HEK293 (cell line): ENCODE results near the gene FANCC.

ENCODE experiments used
- CTCF ChIA-PET: fragments of 350-600 bp; formaldehyde crosslinking; extraction: SDS; loops from one replicate; lab custom pipeline; 2021; ENCODE audit warnings: antibody characterized with exemption; lab: Yijun Ruan, JAX
- POLR2A ChIA-PET: fragments of 300-600 bp; formaldehyde crosslinking; extraction: SDS; loops from one replicate; lab custom pipeline; 2020; ENCODE audit warnings: antibody characterized with exemption, inconsistent platforms; lab: Yijun Ruan, JAX
- H3K27ac ChIP-seq: fragments of 200-500 bp; sonication (Bioruptor generic); 2 replicates; pipeline ENCODE4 v1.5.1; 2014; ENCODE audit warnings: low read depth, low read length, control low read depth, inconsistent platforms; ENCODE audit errors: extremely low read depth
- H3K36me3 ChIP-seq, 2 experiments: fragments of 200-500 bp in 1 of 2; sonication (Bioruptor generic) in 1 of 2; 1 replicate in 1 of 2; 2 replicates in 1 of 2; pipeline ENCODE4 v1.5.1; 2014 to 2017; ENCODE audit warnings: inconsistent platforms in 2 of 2, low read length in 2 of 2; ENCODE audit not compliant: control insufficient read depth in 2 of 2, insufficient read depth in 1 of 2
- H3K4me1 ChIP-seq: fragments of 200-500 bp; sonication (Bioruptor generic); 2 replicates; pipeline ENCODE4 v1.5.1; 2014; ENCODE audit warnings: mild to moderate bottlenecking, low read length, inconsistent platforms; ENCODE audit not compliant: control insufficient read depth, insufficient read depth
- H3K4me3 ChIP-seq: 2 replicates; pipeline ENCODE4 v1.5.1; 2011; ENCODE audit warnings: low read depth, mild to moderate bottlenecking, control low read depth, low read length, moderate library complexity
- H3K9me3 ChIP-seq: fragments of 200-500 bp; sonication (Bioruptor generic); 2 replicates; pipeline ENCODE4 v1.5.1; 2014; ENCODE audit warnings: low read depth, low read length, inconsistent platforms; ENCODE audit not compliant: control insufficient read depth, insufficient read depth
- HOXC10 ChIP-seq: sonication (generic); formaldehyde crosslinking; IDR thresholded peaks from 2 replicates; pipeline ENCODE4 v1.8.1; 2023; ENCODE audit warnings: mild to moderate bottlenecking, missing genetic modification reagents
- MEIS1 ChIP-seq: sonication (generic); formaldehyde crosslinking; IDR thresholded peaks from 2 replicates; pipeline ENCODE4 v1.8.1; 2022; ENCODE audit warnings: missing genetic modification reagents, mild to moderate bottlenecking, borderline replicate concordance
- SCRT2 ChIP-seq: fragments of 450-650 bp; formaldehyde crosslinking; IDR thresholded peaks from 2 replicates; pipeline ENCODE4 v1.5.1; 2016; ENCODE audit warnings: missing biosample characterization, missing genetic modification characterization
- ZBTB21 ChIP-seq: fragments of 450-650 bp; formaldehyde crosslinking; IDR thresholded peaks from 2 replicates; pipeline ENCODE4 v1.5.1; 2017; ENCODE audit warnings: missing biosample characterization, missing genetic modification characterization
- ZBTB48 ChIP-seq: fragments of 450-650 bp; formaldehyde crosslinking; IDR thresholded peaks from 2 replicates; pipeline ENCODE4 v1.5.1; 2016; ENCODE audit warnings: missing biosample characterization, missing genetic modification characterization
- ZNF112 ChIP-seq: fragments of 450-650 bp; formaldehyde crosslinking; IDR thresholded peaks from 2 replicates; pipeline ENCODE4 v1.5.0; 2017; ENCODE audit warnings: missing biosample characterization, missing genetic modification characterization
- ZNF169 ChIP-seq: fragments of 450-650 bp; formaldehyde crosslinking; IDR thresholded peaks from 2 replicates; pipeline ENCODE4 v1.5.1; 2016; ENCODE audit warnings: missing biosample characterization, missing genetic modification characterization
- ZNF175 ChIP-seq: fragments of 450-650 bp; formaldehyde crosslinking; IDR thresholded peaks from 2 replicates; pipeline ENCODE4 v1.5.1; 2016; ENCODE audit warnings: missing biosample characterization, missing genetic modification characterization
- ZNF24 ChIP-seq: fragments of 450-650 bp; formaldehyde crosslinking; IDR thresholded peaks from 2 replicates; pipeline ENCODE4 v1.5.1; 2016; ENCODE audit warnings: missing biosample characterization, missing genetic modification characterization
- ZNF266 ChIP-seq: fragments of 450-650 bp; formaldehyde crosslinking; IDR thresholded peaks from 2 replicates; pipeline ENCODE4 v1.5.1; 2016; ENCODE audit warnings: missing biosample characterization, missing genetic modification characterization, low read depth
- ZNF292 ChIP-seq: fragments of 450-650 bp; formaldehyde crosslinking; IDR thresholded peaks from 2 replicates; pipeline ENCODE4 v1.5.1; 2016; ENCODE audit warnings: low read depth, missing biosample characterization, missing genetic modification characterization, borderline replicate concordance
- ZNF335 ChIP-seq: fragments of 450-650 bp; formaldehyde crosslinking; conservative IDR thresholded peaks from 2 replicates; pipeline ENCODE4 v1.5.1; 2016; ENCODE audit warnings: missing biosample characterization, missing genetic modification characterization
- ZNF530 ChIP-seq: fragments of 450-650 bp; formaldehyde crosslinking; IDR thresholded peaks from 2 replicates; pipeline ENCODE4 v1.5.1; 2016; ENCODE audit warnings: low read depth, missing biosample characterization, missing genetic modification characterization
- ZNF548 ChIP-seq: fragments of 450-650 bp; formaldehyde crosslinking; IDR thresholded peaks from 2 replicates; pipeline ENCODE4 v1.5.1; 2016; ENCODE audit warnings: missing biosample characterization, missing genetic modification characterization
- ZNF560 ChIP-seq: fragments of 450-650 bp; formaldehyde crosslinking; IDR thresholded peaks from 2 replicates; pipeline ENCODE4 v1.5.1; 2017; ENCODE audit warnings: missing biosample characterization, missing genetic modification characterization, borderline replicate concordance
- ZNF658 ChIP-seq: fragments of 450-650 bp; formaldehyde crosslinking; IDR thresholded peaks from 2 replicates; pipeline ENCODE4; 2016; ENCODE audit warnings: missing biosample characterization, missing genetic modification characterization
- ZNF76 ChIP-seq: fragments of 450-650 bp; formaldehyde crosslinking; IDR thresholded peaks from 2 replicates; pipeline ENCODE4; 2016; ENCODE audit warnings: low read depth, missing biosample characterization, missing genetic modification characterization, borderline replicate concordance
- ZNF791 ChIP-seq: fragments of 450-650 bp; formaldehyde crosslinking; IDR thresholded peaks from 2 replicates; pipeline ENCODE4 v1.5.1; 2016; ENCODE audit warnings: missing biosample characterization, missing genetic modification characterization
- ZXDB ChIP-seq: fragments of 450-650 bp; formaldehyde crosslinking; IDR thresholded peaks from 2 replicates; pipeline ENCODE4 v1.5.1; 2016; ENCODE audit warnings: missing biosample characterization, missing genetic modification characterization
- TF ChIP-seq, protein P1 (sequence below): fragments of 450-650 bp; formaldehyde crosslinking; IDR thresholded peaks from 2 replicates; pipeline ENCODE4 v1.5.1; 2016; ENCODE audit warnings: missing biosample characterization, missing genetic modification characterization
- TF ChIP-seq, protein P2 (sequence below): fragments of 450-650 bp; formaldehyde crosslinking; IDR thresholded peaks from 2 replicates; pipeline ENCODE4 v1.5.1; 2017; ENCODE audit warnings: missing biosample characterization, missing genetic modification characterization
- TF ChIP-seq, protein P3 (sequence below): fragments of 450-650 bp; formaldehyde crosslinking; IDR thresholded peaks from 2 replicates; pipeline ENCODE4 v1.5.1; 2016; ENCODE audit warnings: missing biosample characterization, missing genetic modification characterization

Gene FANCC

DNA sequence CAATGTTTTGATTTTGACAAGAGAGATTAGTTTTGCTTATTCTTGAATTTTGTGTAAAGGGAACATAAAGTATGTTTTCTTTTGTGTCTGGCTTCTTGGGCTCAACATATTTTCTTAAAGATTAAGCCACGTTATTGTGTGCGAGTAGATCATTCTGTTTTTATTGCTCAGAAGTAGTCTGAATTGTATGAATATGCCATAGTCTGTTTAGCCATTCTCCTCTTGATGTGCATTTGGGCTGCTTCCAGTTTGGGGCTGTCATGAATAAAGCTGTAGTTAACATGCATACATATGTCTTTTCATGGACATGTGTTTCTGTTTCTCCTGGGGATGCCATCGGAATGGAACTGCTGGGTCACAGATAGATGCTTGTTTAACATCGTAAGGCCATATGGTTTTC, 198.9 kb downstream of the FANCC start:
- TF ChIP-seq ZNF112 (tag by site-specific recombination) (no peak), ZNF560 (tag by site-specific recombination) (no peak), ZNF530 (tag by site-specific recombination) (no peak), MEIS1 (no peak), ZNF335 (no peak), ZNF548 (tag by site-specific recombination) (no peak), ZNF24 (tag by site-specific recombination) (no peak), ZNF791 (tag by site-specific recombination) (no peak), ZNF658 (tag by site-specific recombination) (no peak), ZNF175 (tag by site-specific recombination) (no peak)
- TF ChIP-seq, protein P1, sequence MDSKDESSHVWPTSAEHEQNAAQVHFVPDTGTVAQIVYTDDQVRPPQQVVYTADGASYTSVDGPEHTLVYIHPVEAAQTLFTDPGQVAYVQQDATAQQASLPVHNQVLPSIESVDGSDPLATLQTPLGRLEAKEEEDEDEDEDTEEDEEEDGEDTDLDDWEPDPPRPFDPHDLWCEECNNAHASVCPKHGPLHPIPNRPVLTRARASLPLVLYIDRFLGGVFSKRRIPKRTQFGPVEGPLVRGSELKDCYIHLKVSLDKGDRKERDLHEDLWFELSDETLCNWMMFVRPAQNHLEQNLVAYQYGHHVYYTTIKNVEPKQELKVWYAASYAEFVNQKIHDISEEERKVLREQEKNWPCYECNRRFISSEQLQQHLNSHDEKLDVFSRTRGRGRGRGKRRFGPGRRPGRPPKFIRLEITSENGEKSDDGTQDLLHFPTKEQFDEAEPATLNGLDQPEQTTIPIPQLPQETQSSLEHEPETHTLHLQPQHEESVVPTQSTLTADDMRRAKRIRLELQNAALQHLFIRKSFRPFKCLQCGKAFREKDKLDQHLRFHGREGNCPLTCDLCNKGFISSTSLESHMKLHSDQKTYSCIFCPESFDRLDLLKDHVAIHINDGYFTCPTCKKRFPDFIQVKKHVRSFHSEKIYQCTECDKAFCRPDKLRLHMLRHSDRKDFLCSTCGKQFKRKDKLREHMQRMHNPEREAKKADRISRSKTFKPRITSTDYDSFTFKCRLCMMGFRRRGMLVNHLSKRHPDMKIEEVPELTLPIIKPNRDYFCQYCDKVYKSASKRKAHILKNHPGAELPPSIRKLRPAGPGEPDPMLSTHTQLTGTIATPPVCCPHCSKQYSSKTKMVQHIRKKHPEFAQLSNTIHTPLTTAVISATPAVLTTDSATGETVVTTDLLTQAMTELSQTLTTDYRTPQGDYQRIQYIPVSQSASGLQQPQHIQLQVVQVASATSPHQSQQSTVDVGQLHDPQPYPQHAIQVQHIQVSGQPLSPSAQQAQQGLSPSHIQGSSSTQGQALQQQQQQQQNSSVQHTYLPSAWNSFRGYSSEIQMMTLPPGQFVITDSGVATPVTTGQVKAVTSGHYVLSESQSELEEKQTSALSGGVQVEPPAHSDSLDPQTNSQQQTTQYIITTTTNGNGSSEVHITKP: no peak
- TF ChIP-seq, protein P2, sequence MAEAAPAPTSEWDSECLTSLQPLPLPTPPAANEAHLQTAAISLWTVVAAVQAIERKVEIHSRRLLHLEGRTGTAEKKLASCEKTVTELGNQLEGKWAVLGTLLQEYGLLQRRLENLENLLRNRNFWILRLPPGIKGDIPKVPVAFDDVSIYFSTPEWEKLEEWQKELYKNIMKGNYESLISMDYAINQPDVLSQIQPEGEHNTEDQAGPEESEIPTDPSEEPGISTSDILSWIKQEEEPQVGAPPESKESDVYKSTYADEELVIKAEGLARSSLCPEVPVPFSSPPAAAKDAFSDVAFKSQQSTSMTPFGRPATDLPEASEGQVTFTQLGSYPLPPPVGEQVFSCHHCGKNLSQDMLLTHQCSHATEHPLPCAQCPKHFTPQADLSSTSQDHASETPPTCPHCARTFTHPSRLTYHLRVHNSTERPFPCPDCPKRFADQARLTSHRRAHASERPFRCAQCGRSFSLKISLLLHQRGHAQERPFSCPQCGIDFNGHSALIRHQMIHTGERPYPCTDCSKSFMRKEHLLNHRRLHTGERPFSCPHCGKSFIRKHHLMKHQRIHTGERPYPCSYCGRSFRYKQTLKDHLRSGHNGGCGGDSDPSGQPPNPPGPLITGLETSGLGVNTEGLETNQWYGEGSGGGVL (tag by site-specific recombination): no peak
- TF ChIP-seq, protein P3, sequence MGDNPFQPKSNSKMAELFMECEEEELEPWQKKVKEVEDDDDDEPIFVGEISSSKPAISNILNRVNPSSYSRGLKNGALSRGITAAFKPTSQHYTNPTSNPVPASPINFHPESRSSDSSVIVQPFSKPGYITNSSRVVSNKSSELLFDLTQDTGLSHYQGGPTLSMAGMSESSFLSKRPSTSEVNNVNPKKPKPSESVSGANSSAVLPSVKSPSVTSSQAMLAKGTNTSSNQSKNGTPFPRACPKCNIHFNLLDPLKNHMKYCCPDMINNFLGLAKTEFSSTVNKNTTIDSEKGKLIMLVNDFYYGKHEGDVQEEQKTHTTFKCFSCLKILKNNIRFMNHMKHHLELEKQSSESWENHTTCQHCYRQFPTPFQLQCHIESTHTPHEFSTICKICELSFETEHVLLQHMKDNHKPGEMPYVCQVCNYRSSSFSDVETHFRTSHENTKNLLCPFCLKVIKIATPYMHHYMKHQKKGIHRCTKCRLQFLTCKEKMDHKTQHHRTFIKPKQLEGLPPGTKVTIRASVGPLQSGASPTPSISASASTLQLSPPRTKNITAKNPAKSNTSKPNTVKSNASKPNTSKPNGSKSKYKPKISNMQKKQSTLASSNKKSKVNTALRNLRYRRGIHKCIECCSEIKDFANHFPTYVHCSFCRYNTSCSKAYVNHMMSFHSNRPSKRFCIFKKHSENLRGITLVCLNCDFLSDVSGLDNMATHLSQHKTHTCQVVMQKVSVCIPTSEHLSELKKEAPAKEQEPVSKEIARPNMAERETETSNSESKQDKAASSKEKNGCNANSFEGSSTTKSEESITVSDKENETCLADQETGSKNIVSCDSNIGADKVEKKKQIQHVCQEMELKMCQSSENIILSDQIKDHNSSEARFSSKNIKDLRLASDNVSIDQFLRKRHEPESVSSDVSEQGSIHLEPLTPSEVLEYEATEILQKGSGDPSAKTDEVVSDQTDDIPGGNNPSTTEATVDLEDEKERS (tag by site-specific recombination): no peak
- TF ChIP-seq, all 188 proteins: peak for 0
- H3K4me3 ChIP-seq: no peak overlapping the region
- ChIA-PET POLR2A (no interaction called here), CTCF (interaction anchor here (1.0 to 9.0 kb wide), 3 partner anchors 11 to 437 kb away, joined by 3 to 92 read pairs (median 6); no protein-coding TSS in a partner anchor)
- peaks cover 0 to 5% of the 10 kb centered on the region in 2 experiments; a peak in 1 of 3 replicates for H3K36me3 ChIP-seq
- H3K27ac ChIP-seq: no peak overlapping the region
- H3K9me3 ChIP-seq: no peaks in the 10 kb centered on the region
- no peaks in the 10 kb centered on the region for H3K4me1 ChIP-seq

DNA sequence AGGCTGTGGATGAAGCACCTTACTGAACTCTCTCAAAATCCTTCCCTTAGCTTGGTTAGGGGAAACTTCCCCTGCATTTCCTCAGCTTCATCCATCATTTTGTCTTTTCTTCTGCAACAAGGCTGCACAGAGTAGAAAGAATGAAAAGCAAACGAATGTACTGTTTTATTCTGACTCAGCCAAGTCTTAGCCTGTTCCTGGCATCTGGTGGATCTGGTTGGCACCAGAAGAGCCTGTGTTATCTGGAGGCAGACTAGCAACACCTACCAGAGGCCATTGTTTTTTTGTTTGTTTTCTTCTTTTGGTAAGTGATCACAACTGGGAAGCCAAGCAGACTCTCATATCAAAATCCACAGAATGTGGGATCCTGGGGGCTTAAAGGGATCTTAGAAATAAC, 200.7 kb downstream of the FANCC start:
- no peaks in the 10 kb centered on the region for H3K9me3 ChIP-seq
- H3K36me3 ChIP-seq: peaks cover 0 to 18% of the 10 kb centered on the region in 2 experiments; a peak in 1 of 3 replicates
- POLR2A ChIA-PET: no interaction called here
- H3K4me1 ChIP-seq: no peaks in the 10 kb centered on the region
- no peak overlapping the region for H3K27ac ChIP-seq
- CTCF ChIA-PET: interaction anchor here (0.5 to 9.0 kb wide), 8 partner anchors 9 to 436 kb away, joined by 3 to 92 read pairs (median 4); no protein-coding TSS in a partner anchor
- no peak overlapping the region for H3K4me3 ChIP-seq
- TF ChIP-seq SCRT2: no peak
- TF ChIP-seq ZNF169 (tag by site-specific recombination): no peak
- TF ChIP-seq, protein P1: no peak
- no peak for TF ChIP-seq ZBTB48
- no peak for TF ChIP-seq ZXDB (tag by site-specific recombination)
- no peak for TF ChIP-seq HOXC10 (CRISPR knock-in tag)
- no peak for TF ChIP-seq ZNF292 (tag by site-specific recombination)
- TF ChIP-seq ZNF266: no peak
- TF ChIP-seq ZNF76: no peak
- TF ChIP-seq ZBTB21: no peak
